ENCODE results near the gene CCDC38.

Gene CCDC38

DNA sequence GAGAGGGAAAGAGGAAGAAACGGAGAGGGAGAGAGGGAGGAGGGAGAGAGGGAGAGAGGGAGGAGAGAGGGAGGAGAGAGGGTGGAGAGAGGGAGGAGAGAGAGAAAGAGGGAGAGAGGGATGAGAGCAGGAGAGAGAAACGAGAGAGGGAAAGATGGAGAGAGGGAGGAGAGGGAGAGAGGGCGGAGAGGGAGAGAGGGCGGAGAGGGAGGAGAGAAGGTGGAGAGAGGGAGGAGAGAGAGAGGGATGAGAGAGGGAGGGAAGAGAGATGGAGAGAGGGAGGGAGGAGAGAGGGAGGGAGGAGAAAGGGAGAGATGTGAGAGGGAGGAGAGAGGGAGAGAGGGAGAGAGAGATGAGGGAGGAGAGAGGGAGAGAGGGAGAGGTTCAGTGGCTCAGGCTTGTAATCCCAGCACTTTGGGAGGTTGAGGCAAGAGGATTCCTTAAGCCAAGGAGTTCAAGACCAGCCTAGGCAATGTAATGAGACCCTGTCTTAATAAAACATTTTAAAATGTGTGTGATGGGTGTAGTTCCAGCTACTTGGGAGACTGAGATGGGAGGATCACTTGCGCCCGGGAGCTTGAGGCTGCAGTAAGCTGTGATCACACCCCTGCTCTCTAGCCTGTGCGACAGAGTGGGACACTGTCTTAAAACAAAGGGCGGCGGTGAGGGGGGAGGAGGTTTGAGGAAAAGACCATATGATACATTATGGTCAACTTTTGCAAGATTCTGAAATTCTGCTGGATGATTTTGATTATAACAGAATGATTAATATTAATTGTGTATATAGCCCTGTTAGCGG, 105.0 kb downstream of the CCDC38 start:
- no peak for DNase-seq

DNA sequence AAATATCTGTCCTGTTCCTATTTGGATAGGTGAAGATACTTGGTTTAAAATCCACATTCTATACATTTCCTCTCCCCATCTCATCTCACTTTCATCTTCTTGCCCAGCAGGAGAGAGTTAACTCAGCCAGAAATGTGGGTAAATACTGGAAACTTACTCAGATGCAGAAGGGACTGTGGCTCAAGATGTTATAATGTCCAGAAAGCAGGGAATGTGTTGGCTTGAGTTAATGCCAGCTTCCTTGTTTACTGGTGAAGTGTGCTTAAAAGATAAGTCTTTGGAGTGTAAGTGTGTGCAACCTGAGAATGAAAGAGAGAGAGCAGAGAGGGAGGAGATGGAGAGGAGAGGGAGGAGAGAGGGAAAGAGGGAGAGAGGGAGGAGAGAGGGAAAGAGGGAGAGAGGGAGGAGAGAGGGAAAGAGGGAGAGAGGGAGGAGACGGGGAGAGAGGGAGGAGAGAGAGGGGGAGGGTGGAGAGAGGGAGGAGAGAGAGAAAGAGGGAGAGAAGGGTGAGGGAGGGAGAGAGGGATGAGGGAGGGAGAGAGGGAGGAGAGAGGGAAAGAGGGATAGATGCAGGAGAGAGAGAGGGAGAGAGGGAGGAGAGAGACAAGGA, 105.7 kb downstream of the CCDC38 start:
- DNase-seq = no peak

DNA sequence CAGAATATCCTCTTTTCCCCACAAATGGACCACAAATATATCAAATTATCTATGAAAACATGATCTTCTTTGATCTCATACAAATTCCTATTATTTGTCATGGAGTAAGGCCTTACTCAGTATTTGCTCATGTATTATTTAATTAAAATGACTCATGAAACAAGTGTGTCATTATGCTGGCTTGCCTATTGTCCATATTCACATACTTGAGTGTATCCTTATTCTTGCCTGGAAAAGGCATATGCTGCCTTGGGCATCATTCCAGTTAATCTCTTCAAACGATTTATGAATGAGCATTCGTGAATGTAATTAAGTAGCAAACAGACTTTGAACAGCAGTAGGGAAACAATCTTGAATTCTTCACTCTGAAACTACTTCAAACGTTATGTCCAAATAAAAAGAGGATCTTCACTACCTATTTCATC, 106.2 kb downstream of the CCDC38 start:
- DNase-seq = no peak

DNA sequence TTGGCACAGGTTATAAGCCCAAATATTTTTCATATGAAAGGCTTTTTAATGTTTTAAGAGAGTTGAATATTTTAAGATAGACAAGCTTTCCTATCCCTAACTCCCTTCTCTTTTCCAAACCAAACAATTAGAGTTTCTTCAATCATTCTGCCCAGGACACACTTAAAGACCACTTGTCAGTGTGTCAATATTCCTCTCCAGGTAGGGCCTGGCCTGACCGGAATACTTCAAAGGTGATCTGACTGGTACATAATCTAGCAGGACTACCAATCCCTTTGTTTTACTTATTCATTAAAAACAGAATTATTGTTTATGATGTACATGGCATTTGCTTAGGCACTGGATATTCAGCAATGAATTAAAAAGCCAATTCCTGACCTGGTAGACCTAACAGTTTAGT, 107.8 kb downstream of the CCDC38 start:
- no peak for DNase-seq

DNA sequence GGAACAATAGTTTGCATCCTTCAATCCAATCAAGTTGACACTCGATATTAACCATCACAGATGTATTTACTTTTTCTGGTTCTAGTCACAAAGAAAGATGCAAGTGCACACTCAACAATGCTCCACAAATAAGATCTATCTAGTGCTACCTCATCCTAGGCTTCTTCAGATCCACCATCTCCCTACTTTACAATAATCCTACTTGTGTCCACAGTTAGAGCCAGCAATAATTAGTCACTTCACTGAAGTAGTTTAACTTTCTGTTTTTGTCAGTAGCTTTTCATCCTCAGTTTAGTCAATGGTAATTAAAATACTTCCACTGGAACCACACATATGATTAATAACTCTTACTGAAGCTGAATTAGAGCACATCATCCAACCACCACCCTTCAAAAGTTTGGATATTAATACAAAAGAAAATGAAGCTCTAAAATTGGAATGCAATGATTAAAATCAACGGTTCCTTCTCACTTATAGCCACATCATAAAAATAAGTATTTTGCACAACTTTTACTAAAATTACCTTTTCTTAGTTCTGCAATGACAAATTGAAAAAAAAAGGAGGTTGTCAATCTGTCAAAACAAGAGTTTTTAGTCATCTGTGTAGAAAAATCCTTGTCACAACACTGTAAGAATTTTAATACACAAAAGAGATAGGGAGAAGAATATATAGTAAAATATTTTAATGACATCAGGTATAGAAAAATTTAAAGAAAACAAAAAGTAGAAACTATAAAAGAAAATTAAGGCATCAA, 111.9 kb downstream of the CCDC38 start:
- DNase-seq = no peak

DNA sequence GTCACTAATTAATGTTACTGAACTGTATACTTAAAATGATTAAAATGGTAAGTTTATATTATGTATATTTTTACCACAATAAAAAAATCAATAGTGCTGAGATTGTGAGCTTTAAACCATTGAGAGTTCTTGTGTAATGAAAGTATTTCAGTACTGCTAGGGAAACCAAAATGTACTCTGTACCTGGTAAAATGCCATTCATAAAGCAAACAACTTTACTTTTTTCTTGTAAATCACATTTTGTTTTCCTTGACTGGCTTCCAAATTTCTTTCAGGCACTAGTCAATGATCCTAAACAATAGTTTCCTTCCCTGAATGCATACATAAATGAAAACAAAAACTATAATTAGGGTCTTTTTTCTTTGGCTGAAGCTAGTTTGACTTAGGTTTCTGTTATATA, 113.0 kb downstream of the CCDC38 start:
- no peak for DNase-seq

DNA sequence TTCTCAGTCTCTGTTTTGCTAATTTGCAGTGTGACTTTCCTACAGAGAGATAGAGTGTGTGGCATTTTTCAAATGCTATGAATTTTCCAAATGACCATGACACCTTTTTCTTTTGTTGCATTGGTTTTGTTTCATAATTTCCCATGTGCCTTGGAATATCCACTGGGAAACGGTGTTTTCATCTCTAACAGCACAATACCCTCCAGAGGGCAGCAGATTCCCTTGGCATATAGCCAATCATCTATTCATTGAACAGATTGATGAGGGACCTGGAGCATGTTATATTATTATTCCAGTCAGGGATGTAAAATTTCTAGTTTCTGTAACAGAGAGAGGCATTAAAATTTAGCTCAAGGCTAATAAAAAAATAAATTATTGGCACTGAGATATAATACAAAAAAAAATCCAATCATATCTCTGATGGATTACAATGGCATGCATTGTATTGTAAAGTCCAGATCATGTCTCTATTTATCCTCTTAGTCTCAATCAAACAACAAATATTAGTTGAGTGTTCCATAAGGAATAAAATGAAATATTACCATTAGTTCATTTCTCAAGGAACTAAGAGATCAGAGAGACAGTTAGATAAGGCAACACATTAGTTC, 122.2 kb downstream of the CCDC38 start:
- peak in 15 of 56 donors; percentile 0 to 58 (median 5) for DNase-seq
